Activated CD4-positive, alpha-beta memory T cell treated with anti-CD3 and anti-CD28 coated beads for 36 hours (primary cell): ENCODE measurements around the gene TEX53. TPM values are rescaled to one million over a fixed set of nuclear protein-coding genes. Genes with fewer than 3 reads are reported as not detected.

ENCODE experiments used
- CTCF ChIA-PET: fragments of 350-600 bp; sonication (Branson Sonifier 250); formaldehyde crosslinking; loops from one replicate; lab custom pipeline; 2021; ENCODE audit warnings: antibody characterized with exemption, inconsistent platforms; lab: Charles Lee
- POLR2A ChIA-PET: fragments of 350-600 bp; sonication (Branson Sonifier 250); formaldehyde crosslinking; loops from one replicate; lab custom pipeline; 2021; ENCODE audit warnings: antibody characterized with exemption; lab: Charles Lee
- DNase-seq: peaks from one replicate; pipeline ENCODE4 v3.0.0-alpha.2; 2020
- H3K27ac Mint-ChIP-seq: one replicate; pipeline ENCODE4 v1.8.0; 2021; ENCODE audit warnings: mixed read lengths
- H3K27me3 Mint-ChIP-seq: one replicate; pipeline ENCODE4 v1.8.0; 2021; ENCODE audit warnings: mixed read lengths
- H3K36me3 Mint-ChIP-seq: one replicate; pipeline ENCODE4 v1.8.0; 2021; ENCODE audit warnings: mixed read lengths
- H3K4me1 Mint-ChIP-seq: one replicate; pipeline ENCODE4 v1.8.0; 2021; ENCODE audit warnings: low read depth, mixed read lengths
- H3K4me3 Mint-ChIP-seq: one replicate; pipeline ENCODE4 v1.8.0; 2021; ENCODE audit warnings: mild to moderate bottlenecking, mixed read lengths
- H3K9me3 Mint-ChIP-seq: one replicate; pipeline ENCODE4 v1.8.0; 2021; ENCODE audit warnings: mixed read lengths
- intact Hi-C: fragments of 100-400 bp; cut with micrococcal nuclease; formaldehyde crosslinking; loops from one replicate; pipeline ENCODE4 v1.15.1; 2023
- total RNA-seq, 2 experiments: library from RNA; stranded (reverse); gene quantifications; one replicate each; pipeline ENCODE4 v1.2.3, GENCODE V29; 2021

TEX53 gene
- total RNA-seq, 2 experiments from 2014 or later, result not detected

GRCh38 chr9:114666401-114666800 lies 8.8 kb upstream of the TEX53 start:
- H3K27ac Mint-ChIP-seq, result no peak overlapping the region
- no peaks in the 10 kb centered on the region for H3K36me3 Mint-ChIP-seq

GRCh38 chr9:114664181-114664580 lies 6.6 kb upstream of the TEX53 start:
- intact Hi-C loops, result loop anchor here (5.0 kb wide), 1 partner anchor 858 kb away; no protein-coding TSS in a partner anchor
- POLR2A ChIA-PET, result no interaction called here
- Mint-ChIP-seq H3K4me3 (no peak overlapping the region), H3K4me1 (peaks cover 11% of the 10 kb centered on the region), H3K9me3 (no peaks in the 10 kb centered on the region), H3K27ac (no peak overlapping the region), H3K27me3 (peaks cover 7% of the 10 kb centered on the region), H3K36me3 (no peaks in the 10 kb centered on the region)
- CTCF ChIA-PET, result interaction anchor here (0.6 to 4.0 kb wide), 4 partner anchors 12 to 351 kb away, joined by 3 to 36 read pairs (median 20); partner anchors contain the start of gene TEX48
- no peak for DNase-seq

More at GRCh38 chr9:114666401-114666800, 8.8 kb upstream of the TEX53 start:
- Mint-ChIP-seq H3K9me3 (no peaks in the 10 kb centered on the region), H3K27me3 (peaks cover 7% of the 10 kb centered on the region), H3K4me1 (peaks cover 11% of the 10 kb centered on the region), H3K4me3 (no peak overlapping the region)
- ChIA-PET CTCF (interaction anchor here (0.7 to 1.4 kb wide), 6 partner anchors 11 to 349 kb away, joined by 3 to 4 read pairs (median 3); no protein-coding TSS in a partner anchor), POLR2A (no interaction called here)
- DNase-seq, result no peak
- intact Hi-C loops, result no loop called here

GRCh38 chr9:114662081-114662989 lies 4.7 kb upstream of the TEX53 start:
- H3K36me3 Mint-ChIP-seq, result no peaks in the 10 kb centered on the region
- DNase-seq, result peak; percentile 74
- CTCF ChIA-PET, result interaction anchor here (0.6 to 4.0 kb wide), 15 partner anchors 10 to 865 kb away, joined by 3 to 36 read pairs (median 6); partner anchors contain the start of gene TEX48
- no peaks in the 10 kb centered on the region for H3K9me3 Mint-ChIP-seq
- no peak overlapping the region for H3K27ac Mint-ChIP-seq
- POLR2A ChIA-PET, result no interaction called here
- H3K4me1 Mint-ChIP-seq, result peaks cover 10% of the 10 kb centered on the region
- intact Hi-C loops, result loop anchor here (1.0 to 5.0 kb wide), 2 partner anchors 19 to 860 kb away; no protein-coding TSS in a partner anchor
- peaks cover 7% of the 10 kb centered on the region for H3K27me3 Mint-ChIP-seq
- no peak overlapping the region for H3K4me3 Mint-ChIP-seq

GRCh38 chr9:114656301-114656700 lies 1.3 kb downstream of the TEX53 start:
- POLR2A ChIA-PET, result no interaction called here
- no peaks in the 10 kb centered on the region for H3K36me3 Mint-ChIP-seq
- no peaks in the 10 kb centered on the region for H3K9me3 Mint-ChIP-seq
- no peak for DNase-seq
- CTCF ChIA-PET, result interaction anchor here (1.0 to 7.6 kb wide), 2 partner anchors 170 to 251 kb away, joined by 3 to 329 read pairs; no protein-coding TSS in a partner anchor
- no peak overlapping the region for H3K27ac Mint-ChIP-seq
- no peaks in the 10 kb centered on the region for H3K27me3 Mint-ChIP-seq
- peaks cover 18% of the 10 kb centered on the region for H3K4me1 Mint-ChIP-seq
- intact Hi-C loops, result loop anchor here (10.0 kb wide), 1 partner anchor 222 kb away; no protein-coding TSS in a partner anchor
- no peak overlapping the region for H3K4me3 Mint-ChIP-seq

- Mint-ChIP-seq H3K4me1 (peaks cover 18% of the 10 kb centered on the region), H3K4me3 (no peak overlapping the region), H3K9me3 (no peaks in the 10 kb centered on the region), H3K27me3 (no peaks in the 10 kb centered on the region), H3K36me3 (no peaks in the 10 kb centered on the region), H3K27ac (no peak overlapping the region)
- POLR2A ChIA-PET, result no interaction called here
- intact Hi-C loops, result loop anchor here (10.0 kb wide), 1 partner anchor 221 kb away; no protein-coding TSS in a partner anchor
- CTCF ChIA-PET, result interaction anchor here (0.7 to 7.6 kb wide), 5 partner anchors 65 to 359 kb away, joined by 3 to 329 read pairs (median 80); partner anchors contain the start of gene ATP6V1G1
- DNase-seq, result no peak
Observed at GRCh38 chr9:114655689-114656088, 1.9 kb downstream of the TEX53 start.

GRCh38 chr9:114653556-114654159 lies 3.9 kb downstream of the TEX53 start:
- Mint-ChIP-seq H3K27ac (no peak overlapping the region), H3K9me3 (no peaks in the 10 kb centered on the region), H3K36me3 (no peaks in the 10 kb centered on the region), H3K4me1 (peaks cover 21% of the 10 kb centered on the region), H3K27me3 (no peaks in the 10 kb centered on the region), H3K4me3 (no peak overlapping the region)
- ChIA-PET POLR2A (interaction anchor here (0.8 to 2.7 kb wide), 4 partner anchors 43 to 247 kb away, joined by 3 to 9 read pairs (median 4); partner anchors contain the start of genes ATP6V1G1 and TMEM268), CTCF (interaction anchor here (0.6 to 7.6 kb wide), 72 partner anchors 9 to 1440 kb away, joined by 3 to 329 read pairs (median 4); partner anchors contain the start of genes AKNA, ATP6V1G1, TMEM268 and WHRN)
- intact Hi-C loops, result loop anchor here (1.0 to 10.0 kb wide), 8 partner anchors 41 to 304 kb away; partner anchors contain the start of genes ATP6V1G1 and WHRN
- peak; percentile 86 for DNase-seq

- Mint-ChIP-seq H3K4me1 (peaks cover 21% of the 10 kb centered on the region), H3K36me3 (peaks cover 3% of the 10 kb centered on the region), H3K27ac (peak overlapping the region; percentile 30), H3K4me3 (no peak overlapping the region), H3K27me3 (no peaks in the 10 kb centered on the region), H3K9me3 (no peaks in the 10 kb centered on the region)
- POLR2A ChIA-PET, result interaction anchor here (0.8 to 2.7 kb wide), 5 partner anchors 42 to 247 kb away, joined by 3 to 9 read pairs (median 4); partner anchors contain the start of genes ATP6V1G1 and TMEM268
- intact Hi-C loops, result loop anchor here (1.0 to 10.0 kb wide), 8 partner anchors 40 to 304 kb away; partner anchors contain the start of genes ATP6V1G1 and WHRN
- CTCF ChIA-PET, result interaction anchor here (0.6 to 7.6 kb wide), 74 partner anchors 10 to 1784 kb away, joined by 3 to 329 read pairs (median 4); partner anchors contain the start of genes AKNA, ATP6V1G1, TMEM268 and WHRN
- DNase-seq, result no peak
Observed at GRCh38 chr9:114652776-114653555, 4.6 kb downstream of the TEX53 start.

- no peak for DNase-seq
- Mint-ChIP-seq H3K27ac (no peak overlapping the region), H3K9me3 (peaks cover 4% of the 10 kb centered on the region), H3K4me1 (peaks cover 5% of the 10 kb centered on the region), H3K27me3 (no peaks in the 10 kb centered on the region), H3K4me3 (no peak overlapping the region), H3K36me3 (peaks cover 52% of the 10 kb centered on the region)
- intact Hi-C loops, result no loop called here
- ChIA-PET CTCF (interaction anchor here (0.6 to 1.5 kb wide), 2 partner anchors 33 to 238 kb away, joined by 3 read pairs; partner anchors contain the start of gene TMEM268), POLR2A (no interaction called here)
Observed at GRCh38 chr9:114643896-114644295, 13.7 kb downstream of the TEX53 start.

GRCh38 chr9:114643001-114643400 lies 14.6 kb downstream of the TEX53 start:
- H3K9me3 Mint-ChIP-seq, result peaks cover 4% of the 10 kb centered on the region
- peaks cover 5% of the 10 kb centered on the region for H3K4me1 Mint-ChIP-seq
- intact Hi-C loops, result no loop called here
- H3K4me3 Mint-ChIP-seq, result no peak overlapping the region
- H3K27ac Mint-ChIP-seq, result no peak overlapping the region
- POLR2A ChIA-PET, result no interaction called here
- no peak for DNase-seq
- no peaks in the 10 kb centered on the region for H3K27me3 Mint-ChIP-seq
- H3K36me3 Mint-ChIP-seq, result peaks cover 50% of the 10 kb centered on the region
- CTCF ChIA-PET, result interaction anchor here (1.3 kb wide), 1 partner anchor 11 kb away, joined by 3 read pairs; no protein-coding TSS in a partner anchor

GRCh38 chr9:114641967-114642366 lies 15.6 kb downstream of the TEX53 start:
- H3K4me3 Mint-ChIP-seq, result no peak overlapping the region
- peaks cover 46% of the 10 kb centered on the region for H3K36me3 Mint-ChIP-seq
- H3K27me3 Mint-ChIP-seq, result no peaks in the 10 kb centered on the region
- ChIA-PET POLR2A (no interaction called here), CTCF (interaction anchor here (1.3 kb wide), 1 partner anchor 12 kb away, joined by 3 read pairs; no protein-coding TSS in a partner anchor)
- no peak overlapping the region for H3K27ac Mint-ChIP-seq
- no peak for DNase-seq
- no peaks in the 10 kb centered on the region for H3K9me3 Mint-ChIP-seq
- intact Hi-C loops, result no loop called here
- H3K4me1 Mint-ChIP-seq, result peaks cover 5% of the 10 kb centered on the region
